ENCODE data around the gene MOGAT1.
"Not testable (repeated sequence)": the region's sequence is repeated elsewhere in the genome, so short reads cannot be mapped to it uniquely, and the experiment has no call there.

MOGAT1 gene

DNA sequence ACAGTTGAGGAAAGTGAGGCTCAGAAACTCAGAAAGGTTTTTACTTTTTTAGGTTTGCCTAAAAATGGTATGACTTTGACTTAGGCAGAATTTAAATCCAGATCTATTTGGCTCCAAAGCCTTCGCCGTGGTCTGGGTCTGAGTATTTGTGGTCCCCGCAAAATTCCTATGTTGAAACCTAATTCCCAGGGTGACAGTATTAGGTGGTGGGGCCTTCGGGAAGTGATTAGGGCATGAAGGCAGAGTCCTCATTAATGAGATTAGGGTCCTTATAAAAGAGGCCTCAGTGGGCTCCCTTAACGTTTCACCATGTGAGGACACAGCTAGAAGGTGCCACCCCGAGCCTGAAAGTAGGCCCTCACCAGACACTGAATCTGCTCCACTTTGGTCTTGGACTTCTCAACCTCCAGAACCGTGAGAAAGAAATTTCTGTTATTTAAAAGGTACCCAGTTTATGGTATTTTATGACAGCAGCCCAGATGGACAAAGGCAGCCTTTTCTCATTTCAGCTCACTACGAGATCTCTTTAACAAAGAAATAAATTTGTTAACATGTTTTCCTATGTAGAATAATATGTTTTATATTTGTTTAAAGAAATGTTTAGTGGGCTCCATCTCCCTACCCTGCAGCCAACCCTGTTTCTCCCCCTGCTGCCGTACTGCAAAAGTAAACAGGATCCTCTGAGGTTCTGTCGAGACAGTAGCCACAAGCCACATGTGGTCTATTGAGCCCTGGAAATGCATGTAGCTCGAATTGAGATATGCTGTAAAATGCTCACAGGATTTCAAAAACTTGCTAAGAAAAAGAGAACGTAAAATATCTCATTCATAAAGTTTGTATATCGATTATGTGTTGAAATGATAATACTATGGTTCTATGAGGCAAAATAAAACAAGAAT, 80.6 kb downstream of the MOGAT1 start:
- POLR2A ChIA-PET: no interaction called here
- DNase-seq (ENCODE audit: extremely low spot score): no peak
- TF ChIP-seq, protein P1, sequence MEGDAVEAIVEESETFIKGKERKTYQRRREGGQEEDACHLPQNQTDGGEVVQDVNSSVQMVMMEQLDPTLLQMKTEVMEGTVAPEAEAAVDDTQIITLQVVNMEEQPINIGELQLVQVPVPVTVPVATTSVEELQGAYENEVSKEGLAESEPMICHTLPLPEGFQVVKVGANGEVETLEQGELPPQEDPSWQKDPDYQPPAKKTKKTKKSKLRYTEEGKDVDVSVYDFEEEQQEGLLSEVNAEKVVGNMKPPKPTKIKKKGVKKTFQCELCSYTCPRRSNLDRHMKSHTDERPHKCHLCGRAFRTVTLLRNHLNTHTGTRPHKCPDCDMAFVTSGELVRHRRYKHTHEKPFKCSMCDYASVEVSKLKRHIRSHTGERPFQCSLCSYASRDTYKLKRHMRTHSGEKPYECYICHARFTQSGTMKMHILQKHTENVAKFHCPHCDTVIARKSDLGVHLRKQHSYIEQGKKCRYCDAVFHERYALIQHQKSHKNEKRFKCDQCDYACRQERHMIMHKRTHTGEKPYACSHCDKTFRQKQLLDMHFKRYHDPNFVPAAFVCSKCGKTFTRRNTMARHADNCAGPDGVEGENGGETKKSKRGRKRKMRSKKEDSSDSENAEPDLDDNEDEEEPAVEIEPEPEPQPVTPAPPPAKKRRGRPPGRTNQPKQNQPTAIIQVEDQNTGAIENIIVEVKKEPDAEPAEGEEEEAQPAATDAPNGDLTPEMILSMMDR (IDR thresholded peaks at IDR 0.05; ENCODE audit: control extremely low read depth, extremely low read depth, low read depth, missing control alignments): no peak
- CTCF ChIA-PET: interaction anchor here (1.0 to 1.9 kb wide), 5 partner anchors 9 to 71 kb away, joined by 3 to 8 read pairs (median 5); no protein-coding TSS in a partner anchor

DNA sequence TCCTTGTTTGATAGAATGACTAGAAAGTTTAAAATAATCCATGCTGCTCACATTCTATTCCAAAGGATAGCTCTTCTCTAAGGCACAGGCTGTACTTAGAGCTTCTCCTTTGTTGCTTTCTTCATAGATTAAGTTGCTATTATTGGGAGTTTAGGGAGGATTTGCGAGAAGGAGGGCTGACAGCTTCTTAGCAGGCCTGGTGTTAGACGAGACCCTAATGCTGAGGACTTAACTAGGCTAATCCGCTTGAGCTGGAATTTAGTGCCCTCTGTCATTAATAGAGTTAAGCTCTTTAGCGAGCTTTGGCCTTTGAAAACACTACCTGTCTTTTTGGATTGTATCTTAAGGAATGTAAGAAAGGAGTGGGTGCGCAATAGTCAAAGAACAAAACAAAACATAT, 81.3 kb downstream of the MOGAT1 start:
- ChIA-PET CTCF (interaction anchor here (1.0 to 1.9 kb wide), 6 partner anchors 10 to 73 kb away, joined by 3 to 8 read pairs (median 4); no protein-coding TSS in a partner anchor), POLR2A (no interaction called here)
- TF ChIP-seq, protein P1 (IDR thresholded peaks at IDR 0.05; ENCODE audit: control extremely low read depth, extremely low read depth, low read depth, missing control alignments): no peak
- DNase-seq (ENCODE audit: extremely low spot score): no peak

DNA sequence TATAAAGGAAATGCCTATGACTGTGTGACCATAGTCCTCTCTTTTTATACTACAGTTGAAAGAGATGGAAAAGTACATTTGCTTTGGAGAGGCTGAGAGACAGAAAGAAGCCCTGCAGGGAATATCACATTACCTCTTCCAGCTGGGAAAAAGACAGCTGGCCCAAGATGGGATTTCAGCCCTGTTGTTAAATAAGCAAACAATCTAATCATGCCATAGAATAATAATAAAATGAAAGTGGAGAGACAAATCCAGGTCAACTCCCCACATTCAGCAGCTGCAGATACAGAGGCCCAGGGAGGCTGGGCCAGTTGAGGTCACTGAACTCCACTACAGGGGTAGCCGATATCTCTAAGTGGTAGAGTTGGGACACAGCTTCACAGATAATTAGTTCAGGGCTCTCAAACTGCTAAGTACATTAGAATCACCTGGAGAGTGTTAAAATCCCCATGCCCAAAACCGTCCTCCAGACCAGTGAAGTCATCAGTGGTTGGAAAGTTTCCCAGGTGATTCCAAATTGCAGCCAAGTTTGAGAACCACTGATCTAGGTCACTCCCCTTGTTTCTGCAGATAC, 81.9 kb downstream of the MOGAT1 start:
- ChIA-PET POLR2A (no interaction called here), CTCF (interaction anchor here (1.0 to 1.9 kb wide), 6 partner anchors 10 to 72 kb away, joined by 3 to 8 read pairs (median 4); no protein-coding TSS in a partner anchor)
- TF ChIP-seq, protein P1 (IDR thresholded peaks at IDR 0.05; ENCODE audit: control extremely low read depth, extremely low read depth, low read depth, missing control alignments): no peak
- no peak for DNase-seq (ENCODE audit: extremely low spot score)

DNA sequence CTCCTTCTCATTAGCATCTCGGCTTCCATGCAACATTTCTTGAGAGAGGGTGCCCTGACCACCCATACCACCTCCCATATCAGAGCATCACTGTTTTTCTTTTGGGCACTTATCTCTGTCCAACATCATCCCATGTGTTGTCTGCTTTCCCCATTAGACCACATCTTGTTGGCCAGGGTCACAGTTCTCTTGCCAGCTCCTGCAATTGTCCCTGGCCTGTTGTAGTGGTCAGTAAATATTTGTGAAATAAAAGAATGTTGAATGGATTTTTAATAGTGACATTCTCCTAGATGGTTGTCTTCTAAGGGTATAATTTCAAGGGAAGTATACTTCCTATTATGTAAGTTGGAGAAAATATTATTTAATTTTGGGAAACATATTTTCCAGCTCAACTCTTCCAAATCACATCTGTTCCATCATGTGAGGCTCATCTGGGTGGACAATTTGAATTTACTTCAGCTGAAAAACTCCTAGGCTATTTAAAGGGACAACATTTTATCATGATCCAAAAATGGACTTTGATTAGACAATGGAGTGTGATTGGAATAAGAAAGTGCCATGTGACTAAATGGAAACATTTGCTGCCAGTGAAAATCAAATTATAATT, 83.0 kb downstream of the MOGAT1 start:
- ChIA-PET CTCF (no interaction called here), POLR2A (no interaction called here)
- TF ChIP-seq, protein P1 (IDR thresholded peaks at IDR 0.05; ENCODE audit: control extremely low read depth, extremely low read depth, low read depth, missing control alignments): no peak
- no peak for DNase-seq (ENCODE audit: extremely low spot score)

DNA sequence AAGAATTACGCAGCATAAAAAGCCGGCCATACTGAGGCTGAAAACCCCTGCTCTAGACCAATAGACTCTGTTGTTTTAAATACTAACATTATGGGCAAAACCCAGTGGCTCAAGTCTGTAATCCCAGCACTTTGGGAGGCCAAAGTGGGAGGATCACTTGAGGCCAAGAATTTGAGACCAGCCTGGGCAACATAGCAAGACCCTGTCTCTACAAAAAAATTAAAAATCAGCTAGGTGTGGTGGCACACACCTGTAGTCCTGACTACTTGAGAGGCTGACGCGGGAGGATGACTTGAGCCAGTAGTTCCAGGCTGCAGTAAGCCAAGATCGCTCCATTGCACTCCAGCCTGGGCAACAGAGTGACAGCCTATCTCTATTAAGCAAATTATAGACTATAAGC, 84.1 kb downstream of the MOGAT1 start:
- CTCF ChIA-PET: interaction anchor here (0.6 to 0.7 kb wide), 2 partner anchors 216 to 311 kb away, joined by 3 read pairs; no protein-coding TSS in a partner anchor
- POLR2A ChIA-PET; DNase-seq (ENCODE audit: extremely low spot score): not testable (repeated sequence)

DNA sequence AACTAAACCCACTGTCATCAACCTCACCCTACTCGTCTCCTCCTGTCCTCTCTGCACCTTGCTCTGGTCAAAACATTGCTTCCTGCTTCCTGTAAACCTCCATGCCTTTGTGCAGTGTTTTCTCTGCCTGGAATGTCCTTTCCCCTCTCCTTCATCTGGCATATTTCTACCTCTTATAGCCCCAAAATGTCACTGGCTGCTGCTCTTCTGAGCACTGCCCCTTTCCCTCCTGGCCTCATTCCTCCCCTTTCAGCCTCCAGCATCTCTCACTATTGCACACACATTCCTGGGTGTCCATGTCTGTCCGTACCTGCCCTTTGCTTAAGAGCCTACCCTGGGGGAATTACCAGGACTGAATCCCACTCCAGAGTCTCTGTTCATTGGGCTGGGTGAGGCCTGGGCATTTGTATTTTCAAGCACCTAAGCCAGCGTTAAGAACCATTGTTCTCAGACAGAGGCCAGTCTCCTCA, 84.9 kb downstream of the MOGAT1 start:
- POLR2A ChIA-PET: no interaction called here
- TF ChIP-seq, protein P1 (IDR thresholded peaks at IDR 0.05; ENCODE audit: control extremely low read depth, extremely low read depth, low read depth, missing control alignments): no peak
- DNase-seq (ENCODE audit: extremely low spot score): no peak
- CTCF ChIA-PET: no interaction called here
